GM21737 (cell line): ENCODE data around the gene PBX3.
A peak's percentile ranks its signal among the peaks of the same experiment; 100 is the strongest.

ENCODE experiments used
- ATAC-seq: cut with Tn5 transposase; IDR thresholded peaks from one replicate; pipeline ENCODE4 v1.9.1; 2021; ENCODE audit warnings: mild to moderate bottlenecking, moderate library complexity; ENCODE audit not compliant: unreplicated experiment

The PBX3 gene

DNA sequence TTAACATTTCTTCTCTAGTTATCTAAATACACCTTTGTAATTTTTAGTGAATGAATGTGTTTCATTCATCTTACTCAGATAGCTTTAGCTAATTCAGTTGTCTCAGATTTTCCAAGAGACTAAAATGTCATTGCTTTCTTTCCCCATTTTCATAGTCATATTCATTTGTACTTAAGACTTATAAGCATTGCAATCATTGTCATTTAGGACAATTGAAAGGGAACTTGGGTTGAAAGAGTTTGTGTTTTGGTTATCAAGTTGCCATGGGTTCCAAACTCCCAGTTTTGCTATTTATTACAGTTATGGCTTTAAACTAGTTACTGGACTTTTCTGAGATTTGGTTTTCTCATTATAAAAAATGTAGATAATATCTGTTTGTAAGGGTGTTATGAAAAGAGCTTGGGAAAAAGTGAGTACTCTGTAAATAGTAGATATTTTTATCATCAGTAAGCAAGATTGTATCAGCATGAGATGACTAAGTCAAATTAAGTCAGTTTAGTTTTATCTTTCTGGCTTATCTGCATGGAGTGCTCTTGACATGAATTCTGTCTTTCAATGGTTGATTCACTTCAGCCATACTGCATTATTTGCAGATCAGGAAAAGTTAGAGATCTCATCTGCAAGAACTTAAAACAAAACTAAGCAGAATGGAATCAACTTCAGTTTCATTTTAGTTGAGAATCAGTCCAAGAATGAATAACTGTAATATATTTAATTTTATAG is 107.5 kb downstream of the PBX3 start:
- no peak for ATAC-seq

DNA sequence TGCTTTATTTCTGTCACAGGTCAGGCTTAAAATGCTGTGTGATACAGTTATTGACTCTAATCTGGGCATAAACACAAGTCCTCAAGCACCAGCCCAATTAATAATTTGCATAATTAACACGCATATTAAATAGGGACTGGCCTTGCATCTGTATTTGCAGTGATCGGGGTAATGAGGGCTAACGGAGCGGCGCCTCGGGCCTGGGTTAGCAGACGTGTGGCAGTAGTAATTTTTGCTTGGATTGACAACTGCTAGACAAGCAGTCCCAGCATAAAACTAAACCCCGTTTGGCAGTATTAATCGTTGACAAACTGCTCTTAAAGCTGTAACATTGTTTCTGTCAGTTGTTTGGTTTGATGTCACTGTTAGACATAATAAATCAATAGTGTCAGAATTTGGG is 109.2 kb downstream of the PBX3 start:
- ATAC-seq: no peak

GRCh38 chr9:125861405-125862058 is 114.4 kb downstream of the PBX3 start:
- ATAC-seq: no peak

- ATAC-seq: no peak
Measured at GRCh38 chr9:125863923-125864322, 116.8 kb downstream of the PBX3 start.

GRCh38 chr9:125867751-125868415 is 120.7 kb downstream of the PBX3 start:
- ATAC-seq: no peak

DNA sequence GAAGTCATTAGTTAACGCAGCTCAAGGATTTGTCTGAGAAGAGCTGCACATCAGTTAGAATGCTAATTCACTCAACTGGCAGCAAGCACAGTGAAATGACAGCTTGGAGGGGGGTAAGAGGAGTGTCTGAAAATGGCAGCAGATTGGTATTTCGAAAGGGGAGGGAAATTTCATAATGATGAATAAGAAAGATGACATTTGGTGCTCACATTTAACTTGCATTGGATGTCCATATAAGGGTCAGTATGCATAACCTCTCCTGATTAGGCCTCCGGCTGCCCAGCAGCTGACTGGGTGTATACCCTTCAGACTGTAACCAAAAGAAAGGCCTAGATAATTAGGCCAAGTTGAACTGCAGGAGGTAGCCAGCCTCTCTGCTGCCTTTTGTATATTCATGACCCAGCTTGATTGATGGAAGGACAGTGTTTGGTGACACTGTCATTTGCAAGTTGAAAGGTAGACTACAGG is 131.0 kb downstream of the PBX3 start:
- no peak for ATAC-seq

- no peak for ATAC-seq
Measured at GRCh38 chr9:125881042-125881441, 133.9 kb downstream of the PBX3 start.

DNA sequence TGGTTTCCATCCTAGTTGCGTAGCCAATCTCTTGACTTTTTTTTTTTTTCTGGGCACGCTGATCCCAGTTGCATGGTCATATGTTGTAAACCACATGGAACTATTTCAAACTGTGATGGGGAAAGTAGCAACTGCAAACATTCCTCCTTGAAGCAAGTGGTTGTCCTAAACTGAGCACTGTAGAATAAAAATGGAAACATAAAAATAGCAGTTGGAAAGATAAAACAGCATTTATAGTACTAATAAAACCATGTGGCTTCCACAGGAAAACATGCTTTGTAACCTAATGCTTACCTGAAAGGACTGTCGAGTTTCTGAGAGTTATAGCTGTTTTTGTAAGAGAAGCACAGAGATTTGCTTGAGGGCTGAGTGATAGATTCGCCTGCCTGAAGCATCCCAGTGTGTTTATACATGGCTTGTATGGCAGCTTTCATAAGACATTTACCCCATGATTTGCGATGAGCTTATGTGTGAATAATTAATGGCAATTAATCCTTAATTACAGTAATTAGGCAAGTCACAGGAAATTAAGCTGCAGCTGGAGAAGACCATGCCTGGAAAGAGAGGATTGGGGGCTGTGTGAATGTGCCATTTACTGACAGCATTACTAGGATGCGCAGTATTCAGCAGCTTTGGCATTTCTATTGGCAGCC is 136.5 kb downstream of the PBX3 start:
- no peak for ATAC-seq

DNA sequence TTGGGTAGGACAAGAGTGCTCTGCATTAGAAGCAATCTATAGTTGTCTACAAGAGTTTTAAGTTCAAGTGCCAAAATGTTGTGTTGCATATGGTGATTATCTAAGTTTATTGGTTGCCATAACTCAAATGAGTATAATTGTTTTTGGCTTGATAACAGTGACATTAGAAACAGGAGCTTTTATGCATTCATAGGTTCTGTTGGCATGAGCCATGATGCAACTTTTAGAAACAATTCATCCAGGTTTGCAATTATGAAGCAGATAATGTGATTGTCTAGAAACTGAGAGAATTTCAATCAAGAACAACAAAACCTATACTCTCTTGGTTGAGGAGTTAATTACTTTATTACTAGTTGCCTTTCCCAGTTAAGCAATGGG is 137.0 kb downstream of the PBX3 start:
- no peak for ATAC-seq

DNA sequence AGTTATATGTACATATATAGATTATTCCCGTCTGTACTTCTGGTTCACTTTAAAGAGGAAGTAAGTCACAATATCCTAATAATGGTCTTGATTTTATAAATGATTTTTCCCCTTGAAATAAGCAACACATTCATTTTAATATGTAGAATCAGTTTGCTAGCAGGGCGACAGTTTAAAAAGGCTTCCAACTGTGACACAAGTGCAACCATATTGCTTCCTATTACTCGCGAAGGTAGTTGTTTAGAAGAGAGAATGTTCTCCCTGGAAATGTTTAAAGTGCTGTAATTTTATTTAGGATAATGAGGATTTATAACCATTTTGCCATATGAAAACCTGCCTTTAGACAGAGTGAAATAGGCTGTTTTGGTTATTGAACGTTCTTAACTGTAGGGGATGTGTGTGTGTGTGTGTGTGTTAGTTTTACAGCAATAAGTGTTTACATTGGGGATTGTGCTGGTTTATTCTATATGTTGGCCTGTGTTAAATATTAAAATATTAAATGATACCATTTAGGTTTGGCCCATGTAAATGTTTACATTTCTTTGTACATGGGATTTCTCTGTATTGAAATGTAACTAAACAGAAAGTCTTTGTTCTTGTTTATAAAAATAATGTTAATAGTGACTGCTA is 138.3 kb downstream of the PBX3 start:
- ATAC-seq: no peak

- no peak for ATAC-seq
Measured at GRCh38 chr9:125886365-125886764, 139.2 kb downstream of the PBX3 start.

- no peak for ATAC-seq
Measured at GRCh38 chr9:125887172-125887571, 140.0 kb downstream of the PBX3 start.

- no peak for ATAC-seq
Measured at GRCh38 chr9:125888211-125888610, 141.0 kb downstream of the PBX3 start.

DNA sequence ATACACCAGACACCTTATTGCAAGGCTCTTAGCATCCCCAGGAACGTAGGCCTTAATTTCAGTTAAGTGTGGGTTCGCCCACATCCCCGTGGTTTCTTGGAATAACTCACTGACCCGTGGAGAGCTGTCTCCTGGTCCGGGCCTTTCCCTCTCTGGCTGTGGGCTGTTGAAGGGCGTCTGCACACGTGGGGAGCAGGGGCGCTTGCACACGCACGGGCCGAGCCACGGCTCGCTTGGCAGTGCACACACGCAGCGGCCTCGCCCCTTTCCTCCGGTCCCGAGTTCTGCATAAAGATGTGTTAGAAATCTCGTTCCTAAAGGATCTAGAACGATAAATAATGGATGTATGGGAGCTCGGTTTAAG is 141.9 kb downstream of the PBX3 start:
- no peak for ATAC-seq

GRCh38 chr9:125889476-125890419 is 142.6 kb downstream of the PBX3 start:
- peak; percentile 51 for ATAC-seq

GRCh38 chr9:125890826-125891225 is 143.7 kb downstream of the PBX3 start:
- no peak for ATAC-seq

DNA sequence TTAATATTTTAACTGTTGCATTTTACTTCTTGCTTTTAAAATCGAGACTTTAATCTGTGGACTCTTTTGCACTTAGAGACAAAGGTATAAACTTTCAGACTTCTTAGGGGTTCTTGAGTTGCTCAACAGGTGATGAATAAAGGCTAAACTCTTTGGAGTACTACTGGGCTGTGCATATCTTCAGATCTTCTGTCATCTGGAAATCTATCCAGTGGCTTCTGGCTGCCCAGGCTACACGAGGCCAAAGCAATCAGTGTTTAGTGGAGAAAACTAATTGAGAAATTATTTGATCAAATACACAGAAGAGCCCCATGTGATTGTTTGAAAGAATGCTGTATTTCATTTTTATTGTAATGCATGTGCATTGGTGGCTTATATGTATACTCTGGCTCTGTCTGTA is 146.1 kb downstream of the PBX3 start:
- ATAC-seq: no peak

GRCh38 chr9:125894566-125894965 is 147.4 kb downstream of the PBX3 start:
- no peak for ATAC-seq

- no peak for ATAC-seq
Measured at GRCh38 chr9:125896404-125896803, 149.2 kb downstream of the PBX3 start.

DNA sequence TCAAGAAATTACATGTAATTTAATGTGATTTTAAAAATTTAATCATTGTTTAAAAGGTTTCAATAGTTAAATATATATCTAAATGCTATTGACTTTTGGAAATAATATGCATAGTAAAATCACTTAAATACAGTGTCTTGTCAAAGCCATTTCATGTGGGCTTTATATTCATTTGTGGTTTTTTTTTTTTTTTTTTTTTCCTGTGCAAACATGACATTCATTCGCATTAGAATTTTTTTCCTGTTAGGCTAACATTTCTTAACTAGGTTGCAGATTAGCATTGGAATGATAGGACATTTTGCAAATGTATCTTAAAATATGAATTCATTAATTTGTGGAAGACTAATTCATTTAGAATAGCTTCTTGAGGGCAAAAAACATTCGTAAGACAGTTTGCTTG is 149.8 kb downstream of the PBX3 start:
- no peak for ATAC-seq
